K562 (cell line): Measurements from ENCODE around the gene DGKE. TPM values are rescaled to one million over a fixed set of nuclear protein-coding genes. Genes with fewer than 3 reads are reported as not detected.

Experiments used
- CCNT2 ChIP-seq: IDR thresholded peaks from 2 replicates; pipeline ENCODE4 v1.6.1; 2011; ENCODE audit warnings: borderline replicate concordance, low read depth, mild to moderate bottlenecking, moderate library complexity, mixed read lengths, low read length; ENCODE audit not compliant: insufficient read length; ENCODE audit errors: extremely low read depth
- CHD7 ChIP-seq: fragments of 200-600 bp; sonication (generic); IDR thresholded peaks from one replicate; pipeline ENCODE4 v1.6.1; 2012; ENCODE audit warnings: mild to moderate bottlenecking, low read depth, low read length, inconsistent platforms
- EHMT2 ChIP-seq: fragments of 450-650 bp; IDR thresholded peaks from 2 replicates; pipeline ENCODE4 v1.6.1; 2018; ENCODE audit warnings: antibody characterized with exemption
- MCM2 ChIP-seq: fragments of 450-650 bp; IDR thresholded peaks from 2 replicates; pipeline ENCODE4 v1.6.1; 2017; ENCODE audit warnings: low read depth, mild to moderate bottlenecking
- RCOR1 ChIP-seq, 2 experiments: IDR thresholded peaks; 2 replicates each; pipeline ENCODE4 v1.6.1; 2012; ENCODE audit warnings: low read depth in 2 of 2, low read length in 2 of 2, borderline replicate concordance in 1 of 2, improper control_type of control experiment in 1 of 2
- TCFL5 ChIP-seq: fragments of 250-450 bp; sonication (Bioruptor Pico); conservative IDR thresholded peaks from 2 replicates; pipeline ENCODE4 v1.6.1; 2021; ENCODE audit warnings: mild to moderate bottlenecking, moderate library complexity, matching md5 sums
- TSC22D4 ChIP-seq: fragments of 450-650 bp; IDR thresholded peaks from 2 replicates; pipeline ENCODE4 v1.6.1; 2016; ENCODE audit warnings: missing genetic modification characterization, missing biosample characterization, control low read depth
- UBTF ChIP-seq, 2 experiments: IDR thresholded peaks; 2 replicates each; pipeline ENCODE4 v1.6.1; 2012; ENCODE audit warnings: improper control_type of control experiment in 2 of 2, low read depth in 2 of 2, low read length in 2 of 2, borderline replicate concordance in 1 of 2
- ZBTB9 ChIP-seq: fragments of 450-650 bp; formaldehyde crosslinking; IDR thresholded peaks from 2 replicates; pipeline ENCODE4 v1.4.0; 2020; ENCODE audit warnings: mild to moderate bottlenecking, moderate library complexity
- ZNF354B ChIP-seq: fragments of 250-450 bp; sonication (Bioruptor Pico); IDR thresholded peaks from 2 replicates; pipeline ENCODE4 v1.4.0; 2020
- polyA plus RNA-seq, 8 experiments: library from polyadenylated mRNA; depleted of rRNA in 4 of 8; stranded (reverse) in 5 of 8; unstranded in 3 of 8; fragments of >200 nt; fragmentation: Nextera tagmentation in 2 of 8; fragmentation: Illumina TruSeq in 1 of 8; extraction: Ambion mirVana in 2 of 8; extraction: Trizol in 1 of 8; gene quantifications; 2 replicates each; pipeline versions ENCODE4 v1.2.1 to v1.2.3, GENCODE V29; 2011 to 2014; ENCODE audit warnings: inconsistent platforms in 1 of 8, missing spikeins in 1 of 8
- total RNA-seq, 7 experiments: library from RNA; depleted of rRNA in 6 of 7; stranded (reverse); fragments of >200 nt in 6 of 7; fragmentation: Illumina TruSeq in 2 of 7; extraction: Trizol in 2 of 7; gene quantifications; 2 replicates each; pipeline versions ENCODE4 v1.2.1 to v1.2.3, GENCODE V29; 2011 to 2021; ENCODE audit warnings: low replicate concordance in 1 of 7

The DGKE gene
- total and polyA plus RNA-seq, 9 of the 15 experiments (the other 6 are each of a cell fraction or from before 2014, with no cell fraction given), result 1.3 to 9.9 (median 5.9) TPM

GRCh38 chr17:56876766-56877179, 42.8 kb downstream of the DGKE start (continued):
- no peak for TF ChIP-seq CHD7
- peak in 1 of 2 experiments; percentile 60; a peak in 1 of 4 replicates for TF ChIP-seq RCOR1 (IDR thresholded peaks at IDR 0.05; ENCODE audit: borderline replicate concordance in 1 of 2, low read depth in 2 of 2, low read length in 2 of 2)
- TF ChIP-seq CCNT2, result peak; percentile 30
- TF ChIP-seq UBTF (IDR thresholded peaks at IDR 0.05; ENCODE audit: borderline replicate concordance in 1 of 2, low read depth in 2 of 2, low read length in 2 of 2), result no peak
- no peak; the same call in 1 of the 2 replicates for TF ChIP-seq TCFL5 (CRISPR knock-in tag)
- TF ChIP-seq ZNF354B (CRISPR knock-in tag), result no peak
- TF ChIP-seq TSC22D4 (tag), result no peak
- no peak for TF ChIP-seq MCM2
- TF ChIP-seq ZBTB9, result no peak
- peak; percentile 60; the same call in 1 of the 2 replicates for TF ChIP-seq EHMT2
